ENCODE results near the gene ENAM.
A peak's percentile ranks its signal among the peaks of the same experiment; 100 is the strongest.

ENAM gene

DNA sequence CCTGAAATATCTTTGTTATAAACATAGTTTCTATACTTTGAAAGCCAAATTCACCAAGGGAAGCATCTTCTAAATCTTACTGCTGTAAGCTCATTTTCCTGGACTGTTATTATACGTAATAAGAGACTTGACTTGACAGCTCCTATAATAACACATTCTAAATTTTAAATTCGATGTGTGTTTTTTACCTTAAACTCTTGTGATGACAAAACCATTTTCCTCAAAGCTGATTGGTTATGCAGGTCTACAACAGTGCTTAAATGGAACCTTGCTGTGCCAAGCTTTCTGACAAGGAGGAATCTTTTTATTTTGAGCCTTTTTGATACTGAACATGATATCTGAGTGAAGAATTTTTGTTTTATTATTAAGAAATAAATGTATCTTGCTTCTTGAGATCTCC lies at the start of gene ENAM:
Gene ENAM, plus strand, starts transcription at position 301 of the 400 bp plus-strand sequence. CDS start 757 bp downstream, outside the sequence.
- no peak for DNase-seq (ENCODE audit: low read depth, low spot score)

GRCh38 chr4:70581980-70582379 lies 46.6 kb upstream of the ENAM start:
- DNase-seq (ENCODE audit: low read depth, low spot score): no peak

GRCh38 chr4:70583952-70584834 lies 44.4 kb upstream of the ENAM start:
- no peak for DNase-seq (ENCODE audit: low read depth, low spot score)

- DNase-seq (ENCODE audit: low read depth, low spot score): no peak
These were observed 41.7 kb upstream of the ENAM start for GRCh38 chr4:70586841-70587240.

DNA sequence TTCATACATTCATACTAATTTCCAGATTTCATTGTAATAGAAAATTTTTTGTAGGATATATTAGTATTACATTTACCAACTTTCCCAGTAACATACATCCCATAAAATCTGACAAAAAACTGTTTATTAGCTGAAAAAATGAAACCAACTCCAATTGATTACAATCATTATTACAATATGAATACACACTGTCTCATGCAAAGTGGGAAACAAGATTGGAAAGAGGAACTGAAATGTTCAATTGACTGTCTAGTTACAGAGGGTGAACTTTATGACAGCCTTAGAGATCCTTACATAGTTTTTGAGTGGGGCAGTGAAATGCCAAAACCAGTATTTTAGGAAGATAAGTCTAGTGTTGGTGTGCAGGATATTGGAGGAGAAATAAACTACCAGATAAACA lies 38.8 kb upstream of the ENAM start:
- no peak for DNase-seq (ENCODE audit: low read depth, low spot score)

DNA sequence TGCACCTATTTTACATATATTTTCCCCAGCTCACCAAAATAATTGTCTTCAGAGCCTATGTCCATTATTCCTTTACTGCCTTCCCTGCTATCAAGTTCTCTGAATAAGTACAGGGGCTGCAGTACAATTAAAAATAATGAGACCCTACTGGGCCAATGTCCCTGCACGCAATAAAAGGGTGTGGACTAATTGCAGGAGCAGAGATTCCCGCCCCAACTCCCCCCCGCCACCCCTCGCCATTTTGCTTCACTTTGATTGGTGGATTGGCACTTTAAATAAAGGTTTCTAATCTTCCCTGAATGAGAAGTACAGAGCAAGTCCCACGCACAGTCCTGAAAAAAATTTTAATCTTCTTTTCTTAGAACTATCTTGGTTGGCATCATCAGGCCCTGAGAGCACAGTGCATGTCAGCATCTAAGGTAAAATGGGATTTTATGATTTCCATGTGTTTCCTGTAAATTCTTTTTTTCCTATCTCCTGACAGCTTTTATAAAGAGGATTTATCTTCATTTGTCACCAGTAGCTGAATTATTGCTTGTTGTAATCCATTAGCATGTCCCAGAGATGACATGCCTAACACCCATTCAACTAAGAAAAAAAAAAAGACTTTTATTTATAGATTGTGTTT lies 36.5 kb upstream of the ENAM start, which contains the start of gene AMBN:
Gene AMBN, plus strand, starts transcription at position 302 of the 628 bp plus-strand sequence. Its CDS starts 103 bp downstream, at position 405.
- DNase-seq (ENCODE audit: low read depth, low spot score): no peak

DNA sequence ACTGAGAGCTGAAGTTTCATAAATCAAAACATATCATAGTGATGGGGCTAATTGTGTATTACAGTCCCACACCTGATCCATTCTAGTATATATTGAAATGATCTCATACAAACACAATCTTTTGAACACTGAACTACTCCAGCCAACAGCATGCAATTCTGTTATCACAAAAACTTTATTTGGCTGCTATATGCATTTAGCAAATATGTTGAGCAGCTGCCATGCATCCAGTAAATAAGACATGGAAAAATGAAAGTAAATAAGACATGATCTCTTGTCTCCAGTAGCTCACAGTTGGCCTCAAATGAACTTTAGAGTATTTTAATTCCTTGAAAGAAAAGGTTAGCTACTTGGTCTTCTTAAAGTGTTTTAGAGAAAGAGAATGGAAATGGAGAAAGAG lies 34.3 kb upstream of the ENAM start:
- DNase-seq (ENCODE audit: low read depth, low spot score): no peak

GRCh38 chr4:70600305-70600704 lies 28.2 kb upstream of the ENAM start:
- DNase-seq (ENCODE audit: low read depth, low spot score): no peak

GRCh38 chr4:70600977-70601376 lies 27.6 kb upstream of the ENAM start:
- DNase-seq (ENCODE audit: low read depth, low spot score): no peak

GRCh38 chr4:70601422-70602039 lies 27.0 kb upstream of the ENAM start:
- peak; percentile 19 for DNase-seq (ENCODE audit: low read depth, low spot score)

DNA sequence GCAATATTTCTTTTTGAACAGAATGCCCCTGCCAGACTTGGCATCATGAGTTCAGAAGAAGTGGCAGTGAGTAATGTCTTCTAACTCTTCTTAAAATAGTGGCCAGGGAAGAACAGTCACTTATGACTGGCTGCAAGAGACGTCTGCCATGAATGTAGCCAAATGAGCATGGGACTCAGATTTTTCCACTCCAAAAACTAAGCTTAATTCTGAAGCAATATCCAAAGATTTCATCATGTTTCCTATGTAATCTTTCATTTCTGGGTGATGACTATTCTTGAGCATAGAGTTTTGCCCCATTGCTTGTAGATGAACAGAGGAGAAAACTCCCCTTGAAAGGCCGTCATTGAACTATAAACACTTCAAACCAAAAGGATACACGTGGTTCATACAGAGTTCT lies 24.7 kb upstream of the ENAM start:
- DNase-seq (ENCODE audit: low read depth, low spot score): no peak

DNA sequence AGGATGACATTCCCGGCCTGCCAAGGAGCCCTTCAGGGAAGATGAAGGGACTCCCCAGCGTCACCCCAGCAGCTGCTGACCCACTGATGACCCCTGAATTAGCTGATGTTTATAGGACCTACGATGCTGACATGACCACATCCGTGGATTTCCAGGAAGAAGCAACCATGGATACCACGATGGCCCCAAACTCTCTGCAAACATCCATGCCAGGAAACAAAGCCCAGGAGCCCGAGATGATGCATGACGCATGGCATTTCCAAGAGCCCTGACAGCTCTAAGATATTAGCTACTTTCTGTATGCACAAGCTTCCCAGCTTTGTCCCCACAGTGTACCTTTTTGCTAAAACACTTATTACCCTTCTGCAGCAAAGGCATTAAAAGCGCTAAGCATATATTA lies 22.1 kb upstream of the ENAM start:
- DNase-seq (ENCODE audit: low read depth, low spot score): no peak

DNA sequence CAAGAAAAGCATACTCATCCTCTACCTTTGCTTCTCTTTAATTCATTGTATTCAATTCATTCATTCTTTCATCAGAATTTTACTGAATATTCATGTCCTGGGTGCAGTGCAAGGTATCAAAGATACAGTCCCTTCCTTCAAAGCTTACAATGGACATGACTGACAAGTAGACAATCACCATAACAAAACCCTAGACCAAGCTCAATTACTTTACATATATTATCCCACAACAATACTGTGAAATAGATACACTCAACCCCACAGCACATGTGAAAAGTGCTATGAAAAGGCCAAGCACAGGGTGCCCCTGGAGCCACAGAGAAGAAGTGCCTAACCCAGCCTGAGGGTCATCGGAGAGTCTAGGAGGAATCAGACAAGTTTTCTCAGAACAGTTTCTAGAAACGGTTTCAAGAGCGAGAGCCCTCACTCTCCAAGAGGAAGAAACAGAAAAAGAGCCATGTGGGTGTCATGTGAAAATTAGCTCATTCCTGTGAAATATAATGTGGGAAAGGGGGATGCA lies 21.1 kb upstream of the ENAM start:
- DNase-seq (ENCODE audit: low read depth, low spot score): no peak

DNA sequence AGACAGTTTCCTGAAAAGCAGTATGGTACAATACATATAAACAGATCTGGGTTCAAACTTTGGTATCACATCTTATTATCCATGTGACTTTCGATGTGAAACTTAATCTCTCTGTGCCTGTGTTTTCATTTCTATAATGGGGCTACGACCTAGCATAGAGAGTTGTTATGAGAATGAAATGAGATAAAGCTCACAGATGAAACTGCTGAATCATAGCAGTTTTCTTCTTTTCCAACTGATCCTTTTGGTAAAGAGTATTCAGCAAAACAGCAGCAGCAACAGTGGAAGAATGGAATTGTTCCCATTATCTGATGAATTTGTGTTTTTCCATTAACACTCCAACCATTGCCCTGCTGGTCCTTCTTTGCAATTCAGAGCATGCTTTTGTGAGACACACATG lies 20.2 kb upstream of the ENAM start:
- no peak for DNase-seq (ENCODE audit: low read depth, low spot score)

- DNase-seq (ENCODE audit: low read depth, low spot score): no peak
These were observed 15.0 kb upstream of the ENAM start for GRCh38 chr4:70613306-70614183.

DNA sequence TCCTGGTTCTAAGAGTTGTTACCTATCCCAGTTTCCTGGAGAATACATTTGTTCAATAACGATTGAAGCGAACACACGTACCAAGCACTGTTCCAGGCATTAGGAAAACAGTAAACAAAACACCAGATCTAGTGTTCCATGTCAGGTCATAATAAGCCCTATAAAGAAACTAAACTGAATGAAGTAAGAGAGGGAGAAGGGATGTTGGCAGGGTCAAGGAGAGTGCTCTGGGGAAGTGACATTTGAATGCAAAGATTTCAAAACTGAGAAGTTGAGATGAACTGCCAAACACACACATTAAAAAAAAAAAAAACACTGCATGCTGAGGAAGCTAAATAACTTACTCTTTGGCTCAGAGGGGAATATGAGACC lies 14.4 kb upstream of the ENAM start:
- DNase-seq (ENCODE audit: low read depth, low spot score): no peak

GRCh38 chr4:70619288-70619687 lies 9.3 kb upstream of the ENAM start:
- no peak for DNase-seq (ENCODE audit: low read depth, low spot score)

DNA sequence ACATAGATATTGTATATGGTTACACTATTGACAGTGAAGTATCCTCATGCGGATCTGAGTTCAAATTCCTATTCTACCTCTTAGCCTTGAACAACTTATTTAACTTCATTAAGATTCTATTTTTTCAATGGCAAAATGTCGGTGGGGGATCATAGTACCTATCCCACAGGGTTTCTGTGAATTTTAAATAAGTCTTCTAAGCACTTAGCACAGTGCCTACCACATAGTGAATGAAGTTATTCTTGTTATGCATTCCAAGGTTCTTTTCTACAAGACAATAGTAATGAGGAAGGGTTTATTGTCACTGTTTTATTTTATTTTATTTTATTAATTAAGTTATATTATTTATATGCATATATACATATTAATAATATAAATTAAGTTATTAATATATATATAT lies 8.8 kb upstream of the ENAM start:
- DNase-seq (ENCODE audit: low read depth, low spot score): no peak

DNA sequence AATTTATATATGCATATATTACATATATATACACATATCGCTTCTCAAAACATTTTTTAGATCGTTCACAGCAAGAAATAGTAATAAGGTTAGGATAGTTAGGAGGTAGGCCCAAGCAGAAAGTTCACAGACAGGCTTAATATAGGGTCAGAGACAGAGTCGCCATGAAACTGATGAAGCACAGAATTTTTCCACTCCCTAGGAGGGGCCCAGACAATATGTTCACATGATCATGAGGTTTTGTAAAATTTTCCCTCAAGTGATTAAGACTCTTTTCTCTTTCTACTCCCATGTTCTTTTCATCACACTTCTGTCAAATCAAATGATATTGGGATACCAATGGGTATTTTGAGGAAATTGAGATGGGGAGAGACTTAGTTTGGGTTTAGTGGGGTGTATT lies 5.2 kb upstream of the ENAM start:
- DNase-seq (ENCODE audit: low read depth, low spot score): no peak

DNA sequence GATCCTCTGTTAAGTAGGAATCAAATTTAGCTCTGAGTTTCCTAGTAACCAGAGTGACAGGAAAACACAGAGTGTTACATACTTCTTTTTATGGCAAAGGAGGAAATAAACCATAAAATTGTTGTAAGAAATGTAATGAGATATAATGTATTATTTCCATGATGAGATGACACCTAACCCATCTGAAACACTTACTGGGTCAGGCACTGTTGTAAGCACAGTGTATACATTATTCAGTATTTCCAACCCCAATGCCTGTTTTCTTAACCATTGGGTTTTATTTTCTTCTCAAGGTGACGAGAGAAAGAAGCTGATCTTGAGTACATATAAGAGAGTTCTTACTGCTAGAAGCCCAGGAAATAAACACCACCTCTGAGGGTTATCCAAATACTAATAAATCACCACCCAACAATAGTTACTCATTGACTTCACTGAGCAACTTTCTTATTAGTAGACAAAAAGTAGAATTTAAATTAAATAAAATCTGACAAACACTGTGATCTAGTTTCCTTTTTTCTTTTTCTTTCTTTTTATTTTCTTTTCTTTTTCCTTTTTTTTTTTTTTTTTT lies 4.2 kb upstream of the ENAM start:
- no peak for DNase-seq (ENCODE audit: low read depth, low spot score)

DNA sequence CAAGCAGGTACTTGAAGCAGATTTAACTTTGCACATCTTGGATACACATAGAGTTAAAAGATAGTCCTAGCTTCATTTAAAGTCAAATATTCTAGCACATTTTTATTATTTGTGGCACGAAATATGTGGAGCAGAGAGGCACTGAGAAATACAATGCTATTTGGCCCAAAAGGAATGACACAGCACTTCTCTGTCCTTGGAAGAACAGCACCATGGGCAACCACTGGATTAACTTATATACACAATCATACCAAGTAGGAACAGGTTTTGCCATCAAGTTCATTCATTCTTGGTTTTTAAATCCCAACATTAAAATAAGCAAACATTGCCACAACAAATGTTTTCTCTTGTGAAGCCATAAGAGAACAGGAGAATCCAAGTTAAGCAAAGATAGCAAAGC lies 924 bp upstream of the ENAM start:
- no peak for DNase-seq (ENCODE audit: low read depth, low spot score)

Data from activated naive CD8-positive, alpha-beta T cell treated with anti-CD3 and anti-CD28 coated beads, Interleukin-2, amount 50 U/mL, for 16 hours (primary cell).